AG10803 (cell line): ENCODE measurements around the gene NTN4.

Source experiments
- DNase-seq: peaks from one replicate; pipeline ENCODE4 v3.0.0; 2010; ENCODE audit warnings: low read depth
- H3K4me3 ChIP-seq: 2 replicates; pipeline ENCODE4 v1.5.1; 2011; ENCODE audit warnings: mild to moderate bottlenecking, low read length, control low read depth
- TF ChIP-seq, protein P1 (sequence below): conservative IDR thresholded peaks from 2 replicates; pipeline ENCODE4 v1.5.1; 2011; ENCODE audit warnings: mild to moderate bottlenecking, low read length, control low read depth, inconsistent platforms

Gene NTN4

DNA sequence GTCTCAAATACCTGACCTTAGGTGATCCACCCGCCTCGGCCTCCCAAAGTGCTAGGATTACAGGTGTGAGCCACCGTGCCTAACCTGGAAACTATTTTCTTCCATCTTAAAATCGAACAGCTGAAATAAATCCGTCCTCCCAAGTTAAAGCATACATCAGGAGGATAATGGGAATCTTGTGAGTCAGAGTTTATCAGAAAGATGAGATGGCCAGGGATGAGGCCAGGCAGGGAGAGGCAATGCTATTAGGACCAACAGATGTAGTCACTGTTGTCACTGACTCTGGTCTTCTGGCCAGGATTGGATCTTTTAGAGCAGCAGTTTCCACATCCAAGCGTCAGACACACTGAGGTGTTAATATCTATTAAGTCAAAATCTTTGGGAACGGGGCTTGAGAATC lies 177.5 kb downstream of the NTN4 start:
- TF ChIP-seq, protein P1, sequence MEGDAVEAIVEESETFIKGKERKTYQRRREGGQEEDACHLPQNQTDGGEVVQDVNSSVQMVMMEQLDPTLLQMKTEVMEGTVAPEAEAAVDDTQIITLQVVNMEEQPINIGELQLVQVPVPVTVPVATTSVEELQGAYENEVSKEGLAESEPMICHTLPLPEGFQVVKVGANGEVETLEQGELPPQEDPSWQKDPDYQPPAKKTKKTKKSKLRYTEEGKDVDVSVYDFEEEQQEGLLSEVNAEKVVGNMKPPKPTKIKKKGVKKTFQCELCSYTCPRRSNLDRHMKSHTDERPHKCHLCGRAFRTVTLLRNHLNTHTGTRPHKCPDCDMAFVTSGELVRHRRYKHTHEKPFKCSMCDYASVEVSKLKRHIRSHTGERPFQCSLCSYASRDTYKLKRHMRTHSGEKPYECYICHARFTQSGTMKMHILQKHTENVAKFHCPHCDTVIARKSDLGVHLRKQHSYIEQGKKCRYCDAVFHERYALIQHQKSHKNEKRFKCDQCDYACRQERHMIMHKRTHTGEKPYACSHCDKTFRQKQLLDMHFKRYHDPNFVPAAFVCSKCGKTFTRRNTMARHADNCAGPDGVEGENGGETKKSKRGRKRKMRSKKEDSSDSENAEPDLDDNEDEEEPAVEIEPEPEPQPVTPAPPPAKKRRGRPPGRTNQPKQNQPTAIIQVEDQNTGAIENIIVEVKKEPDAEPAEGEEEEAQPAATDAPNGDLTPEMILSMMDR = no peak
- no peak overlapping the region for H3K4me3 ChIP-seq
- DNase-seq = no peak

DNA sequence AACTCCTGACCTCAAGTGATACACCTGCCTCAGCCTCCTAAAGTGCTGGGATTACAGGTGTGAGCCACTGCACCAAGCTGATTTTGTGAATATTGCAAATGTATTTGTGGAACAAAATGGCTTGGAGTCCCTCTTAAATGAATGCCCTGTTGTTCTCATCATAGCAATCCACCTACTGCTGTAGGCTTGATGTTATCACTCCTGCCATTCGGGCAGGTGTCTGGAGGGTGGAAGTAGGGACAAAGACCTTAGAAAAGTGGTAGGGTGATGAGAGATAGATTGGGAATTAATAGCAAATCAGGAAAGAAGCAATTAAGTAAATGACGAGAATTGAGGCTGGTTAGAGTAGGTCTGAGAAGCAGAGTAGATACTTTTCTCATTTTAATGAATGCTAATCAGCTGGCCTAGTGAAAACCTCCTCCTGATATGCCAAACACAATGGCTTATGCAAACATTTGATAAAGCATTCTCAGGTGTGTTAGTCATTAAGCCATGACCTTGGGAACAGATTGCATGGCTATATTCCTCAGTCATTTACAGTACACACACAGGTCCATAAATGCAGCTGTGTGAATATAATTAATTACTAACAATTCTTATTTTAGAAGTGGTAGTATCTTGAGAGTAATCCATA lies 178.8 kb downstream of the NTN4 start:
- TF ChIP-seq, protein P1 = no peak
- DNase-seq = no peak

DNA sequence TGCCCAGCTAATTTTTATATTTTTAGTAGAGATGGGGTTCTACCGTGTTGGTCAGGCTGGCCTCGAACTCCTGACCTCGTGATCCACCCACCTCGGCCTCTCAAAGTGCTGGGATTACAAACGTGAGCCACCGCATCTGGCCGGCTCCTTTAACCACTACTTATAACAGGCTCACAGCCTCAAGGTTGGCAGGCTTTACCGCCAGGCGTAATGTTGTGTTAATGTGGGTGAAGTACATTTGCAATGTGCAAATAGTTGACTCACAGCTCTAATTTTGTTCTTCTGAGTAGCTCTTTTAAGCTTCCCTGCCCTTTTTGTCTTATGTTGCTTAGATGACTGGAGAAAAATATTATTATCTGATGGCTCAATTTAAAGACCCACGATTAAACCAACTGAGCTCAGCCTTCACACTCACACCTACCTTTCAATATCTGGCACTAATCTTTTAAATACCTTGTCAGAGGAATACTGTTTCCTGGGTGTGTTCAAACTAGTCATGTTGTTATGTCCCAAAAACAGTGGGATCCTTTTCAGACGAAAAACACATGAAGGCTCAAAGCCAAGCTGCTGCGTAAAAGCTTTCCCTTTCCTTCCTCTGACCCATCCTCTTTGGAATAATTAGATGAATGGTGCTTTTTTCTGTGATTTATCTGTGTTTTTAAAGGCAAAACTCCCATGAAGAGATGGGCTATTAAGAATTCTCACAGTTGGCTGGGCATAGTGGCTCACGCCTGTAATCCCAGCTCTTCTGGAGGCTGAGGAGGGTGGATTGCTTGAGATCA lies 182.1 kb downstream of the NTN4 start:
- DNase-seq = peak; percentile 89
- H3K4me3 ChIP-seq = no peak overlapping the region
- TF ChIP-seq, protein P1 = no peak

More for the DNA sequence above, 178.8 kb downstream of the NTN4 start:
- no peak overlapping the region for H3K4me3 ChIP-seq
